A549 (cell line): ENCODE measurements around the gene PLS3. TPM values are rescaled to one million over a fixed set of nuclear protein-coding genes. Genes with fewer than 3 reads are reported as not detected.

ENCODE experiments used
- ATAC-seq, 2 experiments: fragments of 200-7000 bp in 1 of 2; fragments of >200 bp in 1 of 2; cut with Nextera tagmentation in 1 of 2; cut with Tn5 transposase in 1 of 2; 3 replicates each; pipeline versions ENCODE4 v1.8.0 to v1.9.1; 2018 to 2020; ENCODE audit warnings: mild to moderate bottlenecking in 1 of 2, moderate library complexity in 1 of 2
- CTCF ChIA-PET: fragments of 300-600 bp; sonication (Branson Sonifier 250); formaldehyde crosslinking; extraction: SDS; loops from one replicate; lab custom pipeline; 2021; ENCODE audit warnings: antibody characterized with exemption, inconsistent platforms; lab: Yijun Ruan, JAX
- POLR2A ChIA-PET: fragments of 350-600 bp; formaldehyde crosslinking; extraction: SDS; loops from one replicate; lab custom pipeline; 2021; ENCODE audit warnings: antibody characterized with exemption, inconsistent platforms; lab: Yijun Ruan, JAX
- DNase-seq, 2 experiments: peaks; one replicate each; pipeline versions ENCODE4 v3.0.0 to v3.0.0-alpha.2; 2011 to 2016; ENCODE audit warnings: low read depth in 1 of 2, low spot score in 1 of 2
- FAIRE-seq: peaks from 2 replicates; lab custom pipeline; 2011; peaks lifted over from hg19 to GRCh38; lab: Jason Lieb, UNC
- H3K27ac ChIP-seq, 2 experiments: fragments of >200 bp; sonication (Bioruptor Twin); formaldehyde crosslinking; 3 replicates each; pipeline ENCODE4 v1.5.1; 2016 to 2017
- H3K4me1 ChIP-seq: fragments of >200 bp; sonication (Bioruptor Twin); formaldehyde crosslinking; 3 replicates; pipeline ENCODE4 v1.6.1; 2016
- H3K4me2 ChIP-seq: fragments of >200 bp; sonication (Bioruptor Twin); formaldehyde crosslinking; 3 replicates; pipeline ENCODE4 v1.6.1; 2016
- H3K4me3 ChIP-seq: fragments of >200 bp; sonication (Bioruptor Twin); formaldehyde crosslinking; 3 replicates; pipeline ENCODE4 v1.5.1; 2016
- H3K9me3 ChIP-seq: fragments of >200 bp; sonication (Bioruptor Twin); formaldehyde crosslinking; 3 replicates; pipeline ENCODE4 v1.6.1; 2016
- EHF ChIP-seq: fragments of 250-450 bp; sonication (Bioruptor Pico); IDR thresholded peaks from 2 replicates; pipeline ENCODE4 v1.5.0; 2020; ENCODE audit warnings: mild to moderate bottlenecking
- MAZ ChIP-seq: fragments of 150-350 bp; IDR thresholded peaks from 2 replicates; pipeline ENCODE4 v1.6.1; 2014; ENCODE audit warnings: antibody characterized with exemption, low read depth, low read length, borderline replicate concordance
- MYC ChIP-seq: IDR thresholded peaks from 2 replicates; pipeline ENCODE4 v1.6.1; 2012; ENCODE audit warnings: mild to moderate bottlenecking, inconsistent platforms, low read length, improper control_type of control experiment, borderline replicate concordance
- NPAS2 ChIP-seq: fragments of 250-450 bp; sonication (Bioruptor Pico); IDR thresholded peaks from 2 replicates; pipeline ENCODE4 v1.8.0; 2022; ENCODE audit warnings: mild to moderate bottlenecking, moderate library complexity, borderline replicate concordance
- PHF8 ChIP-seq: fragments of 200-600 bp; sonication (generic); IDR thresholded peaks from 2 replicates; pipeline ENCODE4 v1.6.1; 2016; ENCODE audit warnings: low read depth, mild to moderate bottlenecking, antibody characterized with exemption, moderate library complexity, borderline replicate concordance
- RAD21 ChIP-seq, 2 experiments: fragments of >200 bp in 1 of 2; sonication (Bioruptor Twin) in 1 of 2; formaldehyde crosslinking in 1 of 2; IDR thresholded peaks in 1 of 2; conservative IDR thresholded peaks in 1 of 2; 2 replicates in 1 of 2; 3 replicates in 1 of 2; pipeline ENCODE4 v1.6.1; 2012 to 2018; ENCODE audit warnings: inconsistent platforms in 1 of 2
- RARB ChIP-seq: fragments of 250-450 bp; sonication (Bioruptor Pico); IDR thresholded peaks from 2 replicates; pipeline ENCODE4 v1.8.0; 2021; ENCODE audit warnings: mild to moderate bottlenecking, moderate library complexity
- SREBF2 ChIP-seq: fragments of 450-650 bp; IDR thresholded peaks from 2 replicates; pipeline ENCODE4 v1.6.1; 2014; ENCODE audit warnings: mild to moderate bottlenecking, moderate library complexity
- whole genome bisulfite sequencing: methylation state at CpG from one replicate; pipeline ENCODE4 v1.1.6; 2017; ENCODE audit errors: missing lambda C conversion rate; 5-methylcytosine and 5-hydroxymethylcytosine counted together
- polyA plus RNA-seq, 4 experiments: library from polyadenylated mRNA; depleted of rRNA in 3 of 4; stranded (reverse); fragments of >200 nt; fragmentation: RNase III in 1 of 4; extraction: RNeasy Plus Mini Kit Qiagen cat#74134 plus additional on column Dnase treatment in 1 of 4; gene quantifications; 2 replicates in 3 of 4; 3 replicates in 1 of 4; pipeline ENCODE4 v1.2.3, GENCODE V29; 2011 to 2017
- TF ChIP-seq, protein P1 (sequence below): IDR thresholded peaks from 2 replicates; pipeline ENCODE4 v1.6.1; 2012; ENCODE audit warnings: low read depth, borderline replicate concordance
- TF ChIP-seq, protein P2 (sequence below): fragments of >200 bp; sonication (Bioruptor Twin); formaldehyde crosslinking; IDR thresholded peaks from 2 replicates; pipeline ENCODE4 v1.6.1; 2016
- TF ChIP-seq, protein P3 (sequence below): fragments of 250-450 bp; sonication (Bioruptor Pico); IDR thresholded peaks from 2 replicates; pipeline ENCODE4 v1.5.0; 2020; ENCODE audit warnings: low read depth, mild to moderate bottlenecking, moderate library complexity
- TF ChIP-seq, protein P4 (sequence below): IDR thresholded peaks from 2 replicates; pipeline ENCODE4 v1.6.1; 2012
- TF ChIP-seq, protein P5 (sequence below): fragments of 200-600 bp; sonication (generic); IDR thresholded peaks from 2 replicates; pipeline ENCODE4 v1.6.1; 2016; ENCODE audit warnings: antibody characterized with exemption, mild to moderate bottlenecking, moderate library complexity

PLS3 gene
- polyA plus RNA-seq, 2 of the 4 experiments (the other 2 are of a cell fraction): 303 to 437 TPM

DNA sequence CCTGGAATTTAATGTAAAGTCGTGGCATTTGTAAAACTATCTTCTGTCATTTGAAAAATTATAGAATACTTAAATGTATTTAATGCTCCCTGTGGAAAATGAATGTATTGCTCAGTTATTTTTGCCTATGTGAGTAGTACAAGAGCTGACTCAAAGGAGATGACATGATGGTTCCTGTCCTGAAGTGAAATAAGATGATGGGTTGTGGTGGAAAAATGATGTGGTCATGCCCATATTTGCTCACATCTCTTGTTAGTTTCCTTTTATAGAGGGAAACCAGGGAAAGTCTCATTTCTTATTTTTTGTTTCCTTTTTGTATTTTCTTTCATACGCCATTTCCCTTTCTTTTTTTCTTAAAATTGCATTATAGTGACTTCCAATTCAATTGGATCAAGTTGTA is 23.7 kb downstream of the PLS3 start:
- CTCF ChIA-PET: no interaction called here
- POLR2A ChIA-PET: no interaction called here
- DNase-seq (no peak), ATAC-seq (0 out of 6 replicates have a peak, but pooled peaks of 1 of the 2 experiments have one; percentile 42), FAIRE-seq (peak; percentile 28)
- H3K9me3 ChIP-seq: no peaks in the 10 kb centered on the region
- WGBS: 56% methylated on average over 2 of the region's 2 CpGs
- H3K27ac ChIP-seq: no peak overlapping the region
- no peak for TF ChIP-seq RAD21 (conservative IDR thresholded peaks at IDR 0.05 in 1 of 2, IDR thresholded peaks at IDR 0.05 in 1 of 2)
- TF ChIP-seq MYC: no peak
- peaks cover 79% of the 10 kb centered on the region for H3K4me1 ChIP-seq
- H3K4me3 ChIP-seq: no peak overlapping the region
- H3K4me2 ChIP-seq: peak overlapping the region; percentile 87

DNA sequence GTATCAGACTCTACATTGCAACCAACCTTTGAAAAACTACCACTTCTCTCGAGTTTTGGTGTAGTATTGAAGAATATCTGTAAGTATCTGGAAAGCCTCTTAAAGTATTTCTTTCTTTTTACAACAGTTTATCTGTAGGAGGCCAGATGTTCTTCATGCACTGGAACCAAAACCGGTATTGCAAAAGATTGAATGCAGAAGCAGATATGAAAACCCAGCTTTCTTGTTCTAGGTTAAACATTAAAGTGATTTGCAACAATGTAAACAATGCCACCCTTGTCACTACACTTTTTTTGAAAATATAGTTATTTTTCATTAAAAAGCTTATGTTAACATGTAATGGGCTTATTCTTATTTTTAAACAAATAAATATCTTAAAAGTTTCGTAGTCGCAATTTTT is 27.2 kb downstream of the PLS3 start:
- ATAC-seq: no peak
- TF ChIP-seq, protein P1, sequence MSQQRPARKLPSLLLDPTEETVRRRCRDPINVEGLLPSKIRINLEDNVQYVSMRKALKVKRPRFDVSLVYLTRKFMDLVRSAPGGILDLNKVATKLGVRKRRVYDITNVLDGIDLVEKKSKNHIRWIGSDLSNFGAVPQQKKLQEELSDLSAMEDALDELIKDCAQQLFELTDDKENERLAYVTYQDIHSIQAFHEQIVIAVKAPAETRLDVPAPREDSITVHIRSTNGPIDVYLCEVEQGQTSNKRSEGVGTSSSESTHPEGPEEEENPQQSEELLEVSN: no peak
- TF ChIP-seq, protein P2, sequence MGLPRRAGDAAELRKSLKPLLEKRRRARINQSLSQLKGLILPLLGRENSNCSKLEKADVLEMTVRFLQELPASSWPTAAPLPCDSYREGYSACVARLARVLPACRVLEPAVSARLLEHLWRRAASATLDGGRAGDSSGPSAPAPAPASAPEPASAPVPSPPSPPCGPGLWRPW: no peak
- no peak for DNase-seq
- 61% methylated on average over 4 of the region's 4 CpGs for WGBS
- peaks cover 84% of the 10 kb centered on the region for H3K4me1 ChIP-seq
- ChIA-PET CTCF (interaction anchor here (1.3 kb wide), 1 partner anchor 11 kb away, joined by 3 read pairs; no protein-coding TSS in a partner anchor), POLR2A (no interaction called here)
- peak overlapping the region; percentile 67 for H3K4me2 ChIP-seq
- no peak overlapping the region for H3K27ac ChIP-seq
- no peak overlapping the region for H3K4me3 ChIP-seq
- peak; percentile 89 for FAIRE-seq
- H3K9me3 ChIP-seq: no peaks in the 10 kb centered on the region

DNA sequence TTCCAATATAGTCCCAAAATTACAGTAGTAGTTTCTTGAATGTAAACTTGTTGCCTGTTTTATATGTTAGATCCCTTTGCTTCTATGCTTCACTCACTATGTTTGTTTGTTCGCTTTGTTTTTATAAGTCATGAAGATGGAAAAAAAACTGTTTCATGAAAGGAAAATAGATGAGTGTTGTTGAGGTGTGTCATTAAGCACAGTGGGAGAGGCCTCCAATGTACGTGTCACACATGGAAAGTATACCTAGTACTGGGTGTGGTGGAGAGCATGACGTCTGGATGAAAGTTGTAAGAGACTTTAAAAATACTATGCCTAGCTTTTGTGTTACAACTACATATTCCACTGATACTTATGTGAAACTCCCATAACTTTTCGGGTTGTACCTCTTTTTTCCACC is 28.4 kb downstream of the PLS3 start:
- POLR2A ChIA-PET: no interaction called here

More for the DNA sequence above, 28.4 kb downstream of the PLS3 start:
- Histone ChIP-seq H3K9me3 (no peaks in the 10 kb centered on the region), H3K27ac (peak overlapping the region in 1 of 2 experiments; percentile 13; a peak in 1 of 6 replicates)
- 59% methylated on average over 4 of the region's 4 CpGs for WGBS
- ATAC-seq: 0 out of 6 replicates have a peak, but pooled peaks of 1 of the 2 experiments have one; percentile 21
- DNase-seq: no peak
- TF ChIP-seq, protein P3, sequence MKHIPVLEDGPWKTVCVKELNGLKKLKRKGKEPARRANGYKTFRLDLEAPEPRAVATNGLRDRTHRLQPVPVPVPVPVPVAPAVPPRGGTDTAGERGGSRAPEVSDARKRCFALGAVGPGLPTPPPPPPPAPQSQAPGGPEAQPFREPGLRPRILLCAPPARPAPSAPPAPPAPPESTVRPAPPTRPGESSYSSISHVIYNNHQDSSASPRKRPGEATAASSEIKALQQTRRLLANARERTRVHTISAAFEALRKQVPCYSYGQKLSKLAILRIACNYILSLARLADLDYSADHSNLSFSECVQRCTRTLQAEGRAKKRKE (CRISPR knock-in tag): no peak
- TF ChIP-seq EHF (CRISPR knock-in tag) (no peak), RAD21 (conservative IDR thresholded peaks at IDR 0.05 in 1 of 2, IDR thresholded peaks at IDR 0.05 in 1 of 2) (no peak), SREBF2 (no peak), PHF8 (no peak), MAZ (no peak), NPAS2 (CRISPR knock-in tag) (no peak), RARB (no peak)
- TF ChIP-seq, protein P4, sequence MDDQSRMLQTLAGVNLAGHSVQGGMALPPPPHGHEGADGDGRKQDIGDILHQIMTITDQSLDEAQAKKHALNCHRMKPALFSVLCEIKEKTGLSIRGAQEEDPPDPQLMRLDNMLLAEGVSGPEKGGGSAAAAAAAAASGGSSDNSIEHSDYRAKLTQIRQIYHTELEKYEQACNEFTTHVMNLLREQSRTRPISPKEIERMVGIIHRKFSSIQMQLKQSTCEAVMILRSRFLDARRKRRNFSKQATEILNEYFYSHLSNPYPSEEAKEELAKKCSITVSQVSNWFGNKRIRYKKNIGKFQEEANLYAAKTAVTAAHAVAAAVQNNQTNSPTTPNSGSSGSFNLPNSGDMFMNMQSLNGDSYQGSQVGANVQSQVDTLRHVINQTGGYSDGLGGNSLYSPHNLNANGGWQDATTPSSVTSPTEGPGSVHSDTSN: no peak
- TF ChIP-seq, protein P5, sequence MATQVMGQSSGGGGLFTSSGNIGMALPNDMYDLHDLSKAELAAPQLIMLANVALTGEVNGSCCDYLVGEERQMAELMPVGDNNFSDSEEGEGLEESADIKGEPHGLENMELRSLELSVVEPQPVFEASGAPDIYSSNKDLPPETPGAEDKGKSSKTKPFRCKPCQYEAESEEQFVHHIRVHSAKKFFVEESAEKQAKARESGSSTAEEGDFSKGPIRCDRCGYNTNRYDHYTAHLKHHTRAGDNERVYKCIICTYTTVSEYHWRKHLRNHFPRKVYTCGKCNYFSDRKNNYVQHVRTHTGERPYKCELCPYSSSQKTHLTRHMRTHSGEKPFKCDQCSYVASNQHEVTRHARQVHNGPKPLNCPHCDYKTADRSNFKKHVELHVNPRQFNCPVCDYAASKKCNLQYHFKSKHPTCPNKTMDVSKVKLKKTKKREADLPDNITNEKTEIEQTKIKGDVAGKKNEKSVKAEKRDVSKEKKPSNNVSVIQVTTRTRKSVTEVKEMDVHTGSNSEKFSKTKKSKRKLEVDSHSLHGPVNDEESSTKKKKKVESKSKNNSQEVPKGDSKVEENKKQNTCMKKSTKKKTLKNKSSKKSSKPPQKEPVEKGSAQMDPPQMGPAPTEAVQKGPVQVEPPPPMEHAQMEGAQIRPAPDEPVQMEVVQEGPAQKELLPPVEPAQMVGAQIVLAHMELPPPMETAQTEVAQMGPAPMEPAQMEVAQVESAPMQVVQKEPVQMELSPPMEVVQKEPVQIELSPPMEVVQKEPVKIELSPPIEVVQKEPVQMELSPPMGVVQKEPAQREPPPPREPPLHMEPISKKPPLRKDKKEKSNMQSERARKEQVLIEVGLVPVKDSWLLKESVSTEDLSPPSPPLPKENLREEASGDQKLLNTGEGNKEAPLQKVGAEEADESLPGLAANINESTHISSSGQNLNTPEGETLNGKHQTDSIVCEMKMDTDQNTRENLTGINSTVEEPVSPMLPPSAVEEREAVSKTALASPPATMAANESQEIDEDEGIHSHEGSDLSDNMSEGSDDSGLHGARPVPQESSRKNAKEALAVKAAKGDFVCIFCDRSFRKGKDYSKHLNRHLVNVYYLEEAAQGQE: no peak
- TF ChIP-seq, all 56 proteins: peak for 0
- Histone ChIP-seq H3K4me1 (peaks cover 84% of the 10 kb centered on the region), H3K4me3 (no peak overlapping the region), H3K4me2 (peak overlapping the region; percentile 67; the same call in 2 of the 3 replicates)
- CTCF ChIA-PET: interaction anchor here (1.3 kb wide), 1 partner anchor 10 kb away, joined by 3 read pairs; no protein-coding TSS in a partner anchor
- FAIRE-seq: peak; percentile 94
